PFSK-1 (cell line): ENCODE results near the gene ANKRD6.

Experiments
- FOXP2 ChIP-seq: optimal IDR thresholded peaks from 2 replicates; pipeline ENCODE3; 2011; ENCODE audit warnings: borderline replicate concordance, control low read depth, inconsistent platforms; ENCODE audit not compliant: insufficient read depth; ENCODE audit errors: extremely low read length, extremely low read depth
- POLR2AphosphoS5 ChIP-seq: IDR thresholded peaks from 2 replicates; pipeline ENCODE4 v1.6.1; 2012; ENCODE audit warnings: low read depth, mild to moderate bottlenecking, control low read depth, low read length, moderate library complexity
- REST ChIP-seq, 2 experiments: IDR thresholded peaks; 2 replicates each; pipeline versions ENCODE4 v1.6.1 to v1.8.0; 2011 to 2012; ENCODE audit warnings: low read depth in 2 of 2, low read length in 2 of 2, control low read depth in 1 of 2, inconsistent platforms in 1 of 2, mild to moderate bottlenecking in 1 of 2, moderate library complexity in 1 of 2; ENCODE audit not compliant: insufficient read depth in 1 of 2
- SIN3A ChIP-seq: IDR thresholded peaks from 2 replicates; pipeline ENCODE4 v1.6.1; 2012; ENCODE audit warnings: mild to moderate bottlenecking, low read length, moderate library complexity, borderline replicate concordance; ENCODE audit not compliant: insufficient read depth
- TAF1 ChIP-seq: IDR thresholded peaks from 2 replicates; pipeline ENCODE4 v1.6.1; 2012; ENCODE audit warnings: low read length, control low read depth, borderline replicate concordance; ENCODE audit not compliant: insufficient read depth

ANKRD6 gene

DNA sequence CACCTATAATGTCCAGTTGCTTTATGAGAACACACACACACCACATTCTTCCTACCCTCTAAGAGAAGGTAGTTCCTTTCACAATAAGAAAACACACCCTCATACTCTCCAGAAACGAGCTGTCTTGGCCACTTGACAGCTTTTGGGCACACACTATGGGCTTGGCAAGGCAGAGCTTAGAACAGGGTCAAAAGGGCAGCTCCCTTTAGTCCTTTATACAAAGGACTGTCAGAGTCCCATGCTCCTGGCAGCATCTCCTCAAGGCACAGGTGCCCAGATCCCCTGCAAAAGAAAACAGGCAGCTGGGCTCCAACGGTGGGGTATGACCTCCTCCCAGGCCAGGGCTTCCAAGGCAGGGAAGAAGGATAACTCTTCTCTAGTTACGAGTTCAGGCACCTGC lies 210.5 kb downstream of the ANKRD6 start:
- no peak for TF ChIP-seq TAF1
- TF ChIP-seq POLR2AphosphoS5 = no peak
- TF ChIP-seq REST (IDR thresholded peaks at IDR 0.05; ENCODE audit: insufficient read depth in 1 of 2, low read depth in 2 of 2, low read length in 2 of 2) = no peak
- TF ChIP-seq SIN3A = no peak
- no peak for TF ChIP-seq FOXP2

GRCh38 chr6:89644864-89645263 lies 211.9 kb downstream of the ANKRD6 start:
- TF ChIP-seq REST (IDR thresholded peaks at IDR 0.05; ENCODE audit: insufficient read depth in 1 of 2, low read depth in 2 of 2, low read length in 2 of 2) = no peak
- no peak for TF ChIP-seq SIN3A
- TF ChIP-seq FOXP2 = no peak
- TF ChIP-seq POLR2AphosphoS5 = no peak
- no peak for TF ChIP-seq TAF1

DNA sequence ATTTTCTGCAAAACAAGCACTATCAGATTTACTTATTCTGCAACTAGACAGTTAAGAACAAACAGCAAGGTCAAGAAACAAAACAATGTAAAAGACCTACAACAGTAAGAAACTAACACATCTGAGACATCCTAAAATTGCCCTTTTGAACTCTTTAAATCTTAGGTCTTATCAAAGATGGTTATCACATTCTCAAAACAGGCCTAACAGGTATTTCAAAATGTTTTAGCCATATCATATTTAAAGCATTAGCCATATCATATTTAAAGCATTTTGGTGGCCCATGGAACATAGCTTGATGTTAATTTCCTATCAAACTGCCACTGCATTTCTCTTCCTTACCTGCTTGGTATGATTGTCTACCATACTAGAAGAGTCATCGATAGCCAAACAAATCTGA lies 216.7 kb downstream of the ANKRD6 start:
- TF ChIP-seq SIN3A (no peak), REST (IDR thresholded peaks at IDR 0.05; ENCODE audit: insufficient read depth in 1 of 2, low read depth in 2 of 2, low read length in 2 of 2) (no peak), TAF1 (no peak), POLR2AphosphoS5 (no peak), FOXP2 (no peak)

DNA sequence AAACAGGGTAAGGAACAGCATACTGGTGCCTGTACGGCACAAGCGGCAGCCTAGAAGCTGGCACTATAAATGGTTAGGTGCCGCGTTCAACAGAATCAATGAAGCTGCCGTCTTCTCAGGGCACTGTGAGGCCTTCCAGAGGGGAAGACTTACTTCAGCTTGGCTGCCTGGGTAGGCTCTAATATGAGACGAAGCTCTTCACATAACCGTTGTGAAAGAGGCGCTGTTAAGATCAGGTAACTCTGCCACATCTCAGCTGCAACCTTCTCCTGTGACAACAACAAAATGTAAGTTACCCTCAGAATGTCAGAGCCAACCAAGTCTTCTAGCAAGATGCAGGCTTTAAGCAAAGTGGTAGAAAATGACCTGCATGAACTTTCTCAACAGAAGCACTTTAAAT lies 217.6 kb downstream of the ANKRD6 start:
- TF ChIP-seq TAF1 (no peak), SIN3A (no peak), REST (IDR thresholded peaks at IDR 0.05; ENCODE audit: insufficient read depth in 1 of 2, low read depth in 2 of 2, low read length in 2 of 2) (no peak), POLR2AphosphoS5 (no peak), FOXP2 (no peak)

GRCh38 chr6:89655122-89655521 lies 222.2 kb downstream of the ANKRD6 start:
- TF ChIP-seq SIN3A (no peak), FOXP2 (no peak), POLR2AphosphoS5 (no peak), REST (IDR thresholded peaks at IDR 0.05; ENCODE audit: insufficient read depth in 1 of 2, low read depth in 2 of 2, low read length in 2 of 2) (no peak), TAF1 (no peak)
